NCI-H1930 (cell line): Measurements from ENCODE around the gene MRAP.

Experiments
- DNase-seq, 2 experiments: peaks; one replicate each; lab custom pipeline; 2025; lab: John Stamatoyannopoulos, UW

The MRAP gene

DNA sequence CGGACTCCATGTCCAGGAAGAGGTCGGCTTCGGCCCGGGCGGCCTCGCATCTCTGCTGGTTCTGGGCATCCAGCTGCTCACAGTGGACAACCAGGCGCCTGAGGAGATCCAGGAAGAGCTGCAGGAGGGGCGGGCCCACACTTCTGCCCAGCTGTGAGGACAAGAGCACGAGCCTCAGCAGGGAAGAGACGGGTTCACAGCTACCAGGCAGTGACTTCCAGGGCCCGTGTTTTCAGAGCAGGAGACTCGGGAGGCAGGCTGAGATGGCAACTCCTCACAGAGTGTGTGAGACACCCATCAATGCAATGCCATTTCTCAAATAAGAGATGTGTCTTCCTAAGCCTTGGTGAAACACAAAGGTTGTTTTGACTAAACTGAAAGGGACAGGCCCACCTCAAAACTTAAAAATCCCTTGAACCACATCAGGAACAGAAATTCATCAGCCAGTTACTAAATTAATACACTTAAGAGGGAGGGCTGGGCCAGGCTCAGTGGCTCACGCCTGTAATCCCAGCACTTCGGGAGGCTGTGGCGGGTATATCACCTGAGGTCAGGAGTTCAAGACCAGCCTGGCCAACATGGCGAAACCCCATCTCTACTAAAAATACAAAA lies 50.8 kb downstream of the MRAP start:
- no peak for DNase-seq

DNA sequence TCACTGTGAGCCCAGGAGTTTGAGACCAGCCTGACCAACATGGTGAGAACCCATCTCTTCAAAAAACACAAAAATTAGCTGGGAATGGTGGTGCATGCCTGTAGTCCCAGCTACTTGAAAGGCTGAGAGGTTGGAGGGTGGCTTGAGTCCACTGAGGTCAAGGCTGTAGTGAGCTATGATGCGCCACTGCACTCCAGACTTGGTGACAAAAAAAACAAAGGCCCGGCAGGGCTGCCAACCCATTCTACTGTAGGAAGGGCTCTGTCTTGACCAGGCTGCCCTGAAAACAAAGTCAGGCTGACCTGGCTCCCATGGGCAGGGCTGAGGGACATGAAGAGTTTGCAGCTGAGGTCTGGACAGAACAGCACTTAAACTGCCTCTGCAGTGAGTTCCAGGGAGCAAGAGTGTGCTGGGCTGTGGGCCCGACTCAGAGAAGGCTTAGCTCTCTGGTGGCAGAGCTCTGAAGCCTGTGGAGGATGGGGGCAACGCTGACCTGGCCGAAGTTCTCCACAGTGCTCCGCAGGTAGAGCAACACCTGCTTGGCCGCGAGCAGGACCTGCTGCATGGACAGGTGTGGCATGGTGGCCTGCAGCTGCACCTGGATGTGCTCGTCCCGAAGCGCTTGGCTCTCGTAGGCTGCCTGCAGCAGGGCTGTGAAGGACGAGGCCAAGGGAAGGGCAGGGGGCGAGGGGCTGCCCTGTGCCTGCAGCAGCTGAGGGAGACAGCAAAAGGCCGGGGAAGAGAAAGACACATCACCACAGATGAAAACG lies 51.7 kb downstream of the MRAP start:
- no peak for DNase-seq

DNA sequence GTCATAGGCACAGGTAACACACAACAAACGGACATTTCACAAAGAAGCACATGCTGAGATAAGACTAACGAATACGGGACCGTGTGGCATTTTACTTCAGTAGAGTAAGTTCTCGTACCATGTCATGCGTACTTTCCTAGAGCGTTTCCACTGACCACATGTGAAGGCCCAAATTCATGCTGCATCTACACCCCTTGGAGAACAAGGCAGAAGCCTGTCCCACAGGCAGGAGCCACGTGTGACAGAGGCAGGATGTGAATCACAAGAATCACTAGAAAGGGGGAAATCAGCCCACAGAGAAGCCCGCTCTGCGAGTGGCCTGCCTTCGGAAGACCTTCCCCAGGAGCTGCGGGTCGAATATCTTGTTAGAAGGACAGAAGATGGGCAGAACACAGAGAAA lies 52.3 kb downstream of the MRAP start:
- no peak for DNase-seq

DNA sequence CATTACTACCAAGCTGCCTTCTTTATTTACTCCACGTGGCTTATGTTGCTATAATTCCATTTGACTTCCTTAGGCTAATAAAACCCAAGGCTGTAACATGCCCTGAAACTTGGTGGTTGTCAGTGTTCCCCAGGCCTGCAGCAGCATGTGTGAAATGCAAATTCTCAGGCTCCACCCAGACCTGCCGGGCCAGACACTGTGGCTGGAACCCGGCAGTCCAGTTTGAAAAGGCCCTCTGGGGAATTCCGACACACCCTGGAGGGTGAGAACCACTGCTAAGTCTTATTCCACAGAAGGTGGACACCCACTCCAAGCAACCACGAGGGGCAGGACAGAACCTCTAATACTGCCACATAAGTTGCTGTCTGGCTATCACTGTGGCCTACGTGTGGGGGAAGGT lies 52.8 kb downstream of the MRAP start:
- DNase-seq = no peak

DNA sequence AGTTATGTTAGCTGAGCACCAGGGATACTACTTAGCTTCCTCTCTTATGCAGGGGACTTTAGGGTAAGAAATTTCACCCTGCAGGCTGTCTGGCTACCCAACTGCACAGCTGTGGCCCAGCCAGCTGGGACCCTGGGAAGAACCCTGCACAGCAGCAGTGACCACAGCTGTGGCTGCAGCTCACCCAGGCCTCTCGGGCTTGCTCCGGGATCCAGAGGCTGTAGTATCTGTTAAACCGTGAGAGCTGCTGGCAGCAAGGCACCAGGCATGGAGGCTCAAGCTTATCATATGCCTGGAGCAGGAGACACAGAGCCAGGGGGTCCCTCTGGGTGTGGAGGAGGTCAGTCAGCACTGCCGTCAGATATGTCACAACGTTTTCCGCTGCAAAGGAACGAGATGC lies 53.9 kb downstream of the MRAP start:
- no peak for DNase-seq

DNA sequence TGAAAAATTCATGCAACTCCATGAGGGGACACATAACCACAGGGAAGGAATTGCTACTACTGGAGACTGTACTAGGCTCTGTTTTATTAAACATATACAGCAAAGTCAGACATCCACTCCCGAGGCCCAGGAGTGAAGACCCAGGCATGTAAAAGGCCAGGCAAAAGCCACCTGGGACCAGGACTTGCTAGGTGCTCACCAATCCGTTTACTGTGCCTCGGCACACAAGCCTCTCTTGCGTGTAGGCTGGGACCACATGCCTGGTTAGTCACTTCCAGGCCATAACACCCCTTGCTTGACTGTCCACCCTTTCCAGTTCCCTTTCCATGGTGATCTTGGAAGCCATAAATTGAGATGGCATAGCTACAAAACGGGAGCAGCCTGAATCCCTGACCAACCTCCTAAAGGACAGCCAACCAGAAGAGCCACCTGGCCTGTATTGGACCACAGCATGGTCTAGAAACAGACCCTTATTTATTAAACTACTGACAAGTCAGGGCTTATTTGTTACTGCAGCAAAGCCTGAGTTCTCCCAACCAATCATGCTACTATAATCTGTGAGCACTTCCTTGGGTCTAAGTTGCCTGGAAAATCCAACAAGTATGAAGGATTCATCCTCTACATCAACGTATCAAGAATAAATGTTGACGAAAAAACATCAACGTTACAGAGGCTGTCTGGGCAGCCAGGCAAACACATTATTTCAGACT lies 54.5 kb downstream of the MRAP start:
- DNase-seq = no peak

DNA sequence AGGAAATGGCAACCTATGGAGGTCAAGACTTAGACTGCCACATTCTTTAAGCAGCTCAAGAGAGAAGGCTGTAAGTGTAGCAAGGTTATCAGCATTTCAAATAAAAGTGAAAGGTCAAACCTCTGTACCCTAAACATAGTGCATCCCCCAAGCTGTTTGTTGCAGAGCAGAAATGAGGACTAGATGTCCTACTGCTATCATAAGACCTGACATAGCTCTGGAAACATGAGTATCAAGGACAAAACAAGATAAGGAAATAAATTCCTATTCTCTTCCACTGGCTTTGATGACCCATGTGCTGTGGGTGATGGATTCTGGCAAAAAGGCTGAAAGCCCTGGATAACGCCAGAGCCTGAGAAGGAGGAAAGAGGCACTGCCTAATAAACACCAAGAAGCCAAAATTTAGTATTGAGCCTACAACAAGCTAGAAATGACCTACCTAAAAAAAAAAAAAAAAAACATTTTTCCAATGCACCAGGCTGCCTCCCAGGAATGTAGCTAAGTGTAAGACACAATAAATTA lies 58.3 kb downstream of the MRAP start:
- no peak for DNase-seq

DNA sequence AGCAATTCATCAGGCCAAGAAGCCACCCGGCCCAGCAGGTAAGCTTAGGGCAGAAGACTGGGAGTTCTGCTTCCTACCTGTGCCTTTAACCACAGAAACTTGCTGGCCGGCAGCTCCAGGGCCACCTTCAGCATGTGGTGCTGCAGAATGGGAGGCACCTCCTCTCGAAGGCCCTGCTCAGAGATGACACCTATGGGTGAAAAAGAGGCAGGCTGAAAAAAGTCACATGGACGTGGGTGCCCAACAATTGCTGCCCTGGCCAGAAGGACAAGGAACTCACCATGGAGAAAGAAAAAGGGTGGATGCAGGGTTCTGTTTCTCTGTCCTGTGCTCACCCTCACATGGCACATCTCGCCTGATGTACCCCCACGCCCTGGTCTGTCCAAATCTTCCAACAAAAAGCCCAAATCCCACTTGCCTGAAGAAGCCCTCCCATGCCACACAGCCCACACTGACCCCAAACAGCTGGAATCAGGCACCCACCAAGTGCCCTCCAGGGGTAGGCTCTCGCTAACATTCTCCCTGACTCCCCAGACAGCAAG lies 61.1 kb downstream of the MRAP start:
- no peak for DNase-seq

DNA sequence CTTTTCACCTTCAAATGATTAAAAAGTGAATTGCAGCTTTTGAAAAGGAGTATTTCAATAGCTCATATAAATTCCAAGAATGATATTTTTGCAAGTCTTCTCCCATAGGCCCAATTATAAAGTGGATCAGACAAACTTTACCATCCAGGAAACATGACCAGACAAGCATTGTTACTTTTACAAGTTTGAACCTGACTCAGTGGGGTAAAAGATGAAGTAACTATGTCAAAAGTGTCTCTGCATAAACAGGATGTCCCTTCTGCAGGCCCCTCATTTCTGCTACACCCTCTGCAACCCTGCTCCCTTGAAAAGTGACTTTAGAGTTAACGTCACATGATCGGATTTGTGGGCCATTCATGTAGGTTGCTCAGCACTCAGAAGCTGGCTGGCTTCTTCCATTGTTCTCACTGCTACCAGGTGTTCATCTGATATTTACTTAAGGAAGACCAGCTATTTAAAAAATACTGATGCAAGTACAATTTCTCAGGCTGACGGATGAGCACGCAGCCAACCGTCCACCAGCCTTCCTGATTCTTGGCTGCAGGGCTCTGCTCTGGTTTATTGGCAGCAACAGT lies 61.8 kb downstream of the MRAP start:
- DNase-seq = no peak
